Loucy (cell line): Measurements from ENCODE around the gene ZFR2.

ENCODE experiments used
- H2AFZ ChIP-seq: fragments of 200-600 bp; sonication (generic); 2 replicates; pipeline ENCODE4 v1.6.0; 2016; ENCODE audit warnings: antibody characterized with exemption, mild to moderate bottlenecking, low read length, moderate library complexity
- H3F3A ChIP-seq: fragments of 200-600 bp; 2 replicates; pipeline ENCODE4 v1.6.0; 2016; ENCODE audit warnings: antibody characterized with exemption, low read depth, mild to moderate bottlenecking
- H3K27me3 ChIP-seq: fragments of 200-600 bp; sonication (generic); 2 replicates; pipeline ENCODE4 v1.6.1; 2014; ENCODE audit warnings: low read length, mild to moderate bottlenecking; ENCODE audit not compliant: insufficient read depth, poor library complexity, severe bottlenecking
- H3K36me3 ChIP-seq: fragments of 200-600 bp; sonication (generic); 2 replicates; pipeline ENCODE4 v1.6.1; 2016; ENCODE audit warnings: low read length; ENCODE audit not compliant: insufficient read depth
- H3K4me1 ChIP-seq: fragments of 200-600 bp; sonication (generic); 2 replicates; pipeline ENCODE4 v1.5.1; 2014; ENCODE audit warnings: low read length, mild to moderate bottlenecking; ENCODE audit not compliant: insufficient read depth, poor library complexity, severe bottlenecking
- H3K4me2 ChIP-seq: fragments of 200-600 bp; sonication (generic); 2 replicates; pipeline ENCODE4 v1.6.0; 2014; ENCODE audit warnings: antibody characterized with exemption, low read length, low read depth, mild to moderate bottlenecking; ENCODE audit not compliant: poor library complexity, severe bottlenecking
- H3K4me3 ChIP-seq: fragments of 200-600 bp; sonication (generic); 2 replicates; pipeline ENCODE4 v1.5.1; 2014; ENCODE audit warnings: low read length, mild to moderate bottlenecking, mixed read lengths; ENCODE audit not compliant: poor library complexity, severe bottlenecking
- H3K79me2 ChIP-seq: fragments of 200-600 bp; sonication (generic); 2 replicates; pipeline ENCODE4 v1.6.1; 2014; ENCODE audit warnings: low read length; ENCODE audit not compliant: insufficient read depth
- H3K9ac ChIP-seq: fragments of 200-600 bp; sonication (generic); 2 replicates; pipeline ENCODE4 v1.6.0; 2014; ENCODE audit warnings: mild to moderate bottlenecking, low read depth, low read length, moderate library complexity; ENCODE audit not compliant: poor library complexity, severe bottlenecking
- H3K9me2 ChIP-seq: fragments of 200-600 bp; sonication (generic); replicated peaks from 2 replicates; pipeline ENCODE4 v1.6.1; 2016; ENCODE audit warnings: low read depth, low read length, mixed read lengths
- H3K9me3 ChIP-seq: fragments of 200-600 bp; sonication (generic); 2 replicates; pipeline ENCODE4 v1.6.1; 2014; ENCODE audit warnings: mild to moderate bottlenecking, antibody characterized with exemption, low read length, low read depth; ENCODE audit not compliant: insufficient read depth
- H4K20me1 ChIP-seq: fragments of 200-600 bp; sonication (generic); 2 replicates; pipeline ENCODE4 v1.6.0; 2014; ENCODE audit warnings: antibody characterized with exemption, low read length, mild to moderate bottlenecking; ENCODE audit not compliant: insufficient read depth, poor library complexity, severe bottlenecking
- CTCF ChIP-seq: fragments of 200-600 bp; sonication (generic); conservative IDR thresholded peaks from 2 replicates; pipeline ENCODE4 v1.5.1; 2014; ENCODE audit warnings: mild to moderate bottlenecking, antibody characterized with exemption, low read length
- EZH2phosphoT487 ChIP-seq: fragments of 200-600 bp; IDR thresholded peaks from 2 replicates; pipeline ENCODE4 v1.6.1; 2018; ENCODE audit warnings: antibody characterized with exemption, mild to moderate bottlenecking, moderate library complexity, borderline replicate concordance

The ZFR2 gene

GRCh38 chr19:3832001-3832400 lies 36.8 kb downstream of the ZFR2 start:
- H2AFZ ChIP-seq: no peak overlapping the region
- no peaks in the 10 kb centered on the region for H3K36me3 ChIP-seq
- no peaks in the 10 kb centered on the region for H3K79me2 ChIP-seq
- no peaks in the 10 kb centered on the region for H3K27me3 ChIP-seq
- no peak overlapping the region for H3K9ac ChIP-seq
- no peaks in the 10 kb centered on the region for H3K4me1 ChIP-seq
- H3K4me2 ChIP-seq: no peak overlapping the region
- no peak for TF ChIP-seq EZH2phosphoT487
- TF ChIP-seq CTCF: no peak
- no peaks in the 10 kb centered on the region for H3K9me3 ChIP-seq
- no peaks in the 10 kb centered on the region for H3K9me2 ChIP-seq
- no peaks in the 10 kb centered on the region for H3F3A ChIP-seq
- H4K20me1 ChIP-seq: no peaks in the 10 kb centered on the region
- no peak overlapping the region for H3K4me3 ChIP-seq

GRCh38 chr19:3831601-3832000 lies 37.2 kb downstream of the ZFR2 start:
- Histone ChIP-seq H3K36me3 (no peaks in the 10 kb centered on the region), H4K20me1 (no peaks in the 10 kb centered on the region), H3K4me3 (no peak overlapping the region), H3K9me3 (no peaks in the 10 kb centered on the region), H3K27me3 (no peaks in the 10 kb centered on the region), H3K79me2 (no peaks in the 10 kb centered on the region), H3K9me2 (no peaks in the 10 kb centered on the region), H3K9ac (no peak overlapping the region), H3K4me1 (no peaks in the 10 kb centered on the region), H3K4me2 (no peak overlapping the region), H3F3A (no peaks in the 10 kb centered on the region), H2AFZ (no peak overlapping the region)
- TF ChIP-seq EZH2phosphoT487 (no peak), CTCF (no peak)

GRCh38 chr19:3830621-3831589 lies 37.9 kb downstream of the ZFR2 start:
- no peaks in the 10 kb centered on the region for H3K9me2 ChIP-seq
- H3K4me2 ChIP-seq: no peak overlapping the region
- H3K27me3 ChIP-seq: no peaks in the 10 kb centered on the region
- no peaks in the 10 kb centered on the region for H3K4me1 ChIP-seq
- H4K20me1 ChIP-seq: no peaks in the 10 kb centered on the region
- H3F3A ChIP-seq: no peaks in the 10 kb centered on the region
- H3K9me3 ChIP-seq: no peaks in the 10 kb centered on the region
- no peak overlapping the region for H2AFZ ChIP-seq
- TF ChIP-seq EZH2phosphoT487 (no peak), CTCF (no peak)
- H3K36me3 ChIP-seq: no peaks in the 10 kb centered on the region
- H3K79me2 ChIP-seq: no peaks in the 10 kb centered on the region
- no peak overlapping the region for H3K4me3 ChIP-seq
- H3K9ac ChIP-seq: no peak overlapping the region
